Body of pancreas (tissue), 4 donors: ENCODE data around the gene MYZAP.

Experiments used
- POLR2A ChIP-seq, 3 donors: fragments of 450-650 bp; IDR thresholded peaks; one replicate each; pipeline ENCODE4 v1.6.1; 2016; ENCODE audit warnings: antibody characterized with exemption in 3 of 3, mild to moderate bottlenecking in 2 of 3
- TF ChIP-seq, protein P1 (sequence below), 7 experiments: fragments of 450-650 bp in 4 of 7; fragments of 200-600 bp in 3 of 7; sonication (generic) in 3 of 7; IDR thresholded peaks; one replicate each; pipeline ENCODE4 v1.5.1; 2016 to 2019; ENCODE audit warnings: antibody characterized with exemption in 7 of 7

- TF ChIP-seq, protein P1, sequence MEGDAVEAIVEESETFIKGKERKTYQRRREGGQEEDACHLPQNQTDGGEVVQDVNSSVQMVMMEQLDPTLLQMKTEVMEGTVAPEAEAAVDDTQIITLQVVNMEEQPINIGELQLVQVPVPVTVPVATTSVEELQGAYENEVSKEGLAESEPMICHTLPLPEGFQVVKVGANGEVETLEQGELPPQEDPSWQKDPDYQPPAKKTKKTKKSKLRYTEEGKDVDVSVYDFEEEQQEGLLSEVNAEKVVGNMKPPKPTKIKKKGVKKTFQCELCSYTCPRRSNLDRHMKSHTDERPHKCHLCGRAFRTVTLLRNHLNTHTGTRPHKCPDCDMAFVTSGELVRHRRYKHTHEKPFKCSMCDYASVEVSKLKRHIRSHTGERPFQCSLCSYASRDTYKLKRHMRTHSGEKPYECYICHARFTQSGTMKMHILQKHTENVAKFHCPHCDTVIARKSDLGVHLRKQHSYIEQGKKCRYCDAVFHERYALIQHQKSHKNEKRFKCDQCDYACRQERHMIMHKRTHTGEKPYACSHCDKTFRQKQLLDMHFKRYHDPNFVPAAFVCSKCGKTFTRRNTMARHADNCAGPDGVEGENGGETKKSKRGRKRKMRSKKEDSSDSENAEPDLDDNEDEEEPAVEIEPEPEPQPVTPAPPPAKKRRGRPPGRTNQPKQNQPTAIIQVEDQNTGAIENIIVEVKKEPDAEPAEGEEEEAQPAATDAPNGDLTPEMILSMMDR (IDR thresholded peaks at IDR 0.05), result no peak
- TF ChIP-seq POLR2A (IDR thresholded peaks at IDR 0.05), result no peak
Observed at GRCh38 chr15:57734860-57735259, 143.2 kb downstream of the MYZAP start.
